HUDEP-2 (cell line): ENCODE results near the gene LIPT2.
A peak's percentile ranks its signal among the peaks of the same experiment; 100 is the strongest.
"Not testable (repeated sequence)": the region's sequence is repeated elsewhere in the genome, so short reads cannot be mapped to it uniquely, and the experiment has no call there.

Source experiments
- DNase-seq, 76 experiments: peaks; one replicate each; lab custom pipeline; 2025; ENCODE audit not compliant: unreplicated experiment in 76 of 76; lab: John Stamatoyannopoulos, UW

The LIPT2 gene

GRCh38 chr11:74492974-74493790, at the start of gene LIPT2:
TSS of gene LIPT2 (minus strand) at chr11:74493724. CDS start at chr11:74493703, 21 bp downstream.
- peak in 74 of 76 experiments; percentile 28 to 95 (median 90) for DNase-seq

GRCh38 chr11:74541466-74541865, 47.9 kb upstream of the LIPT2 start:
- no peak for DNase-seq

GRCh38 chr11:74540270-74540669, 46.7 kb upstream of the LIPT2 start:
- DNase-seq = no peak

- DNase-seq = no peak
Measured at GRCh38 chr11:74538680-74539079, 45.2 kb upstream of the LIPT2 start.

GRCh38 chr11:74535371-74536160, 42.0 kb upstream of the LIPT2 start:
- DNase-seq = no peak

- DNase-seq = not testable (repeated sequence)
Measured at GRCh38 chr11:74534946-74535275, 41.4 kb upstream of the LIPT2 start.

GRCh38 chr11:74534216-74534945, 40.9 kb upstream of the LIPT2 start:
- no peak for DNase-seq

- no peak for DNase-seq
Measured at GRCh38 chr11:74533421-74533820, 39.9 kb upstream of the LIPT2 start.

GRCh38 chr11:74532501-74533246, 39.1 kb upstream of the LIPT2 start:
- DNase-seq = no peak

GRCh38 chr11:74524978-74525377, 31.5 kb upstream of the LIPT2 start:
- no peak for DNase-seq

- DNase-seq = no peak
Measured at GRCh38 chr11:74524501-74524900, 31.0 kb upstream of the LIPT2 start.

GRCh38 chr11:74522776-74523175, 29.3 kb upstream of the LIPT2 start:
- DNase-seq = no peak

GRCh38 chr11:74521666-74522252, 28.2 kb upstream of the LIPT2 start:
- DNase-seq = no peak

GRCh38 chr11:74520927-74521665, 27.6 kb upstream of the LIPT2 start:
- DNase-seq = no peak

GRCh38 chr11:74520316-74520715, 26.8 kb upstream of the LIPT2 start:
- DNase-seq = no peak

GRCh38 chr11:74519710-74520109, 26.2 kb upstream of the LIPT2 start:
- no peak for DNase-seq

- DNase-seq = not testable (repeated sequence)
Measured at GRCh38 chr11:74517592-74517991, 24.1 kb upstream of the LIPT2 start.

- no peak for DNase-seq
Measured at GRCh38 chr11:74507582-74507981, 14.1 kb upstream of the LIPT2 start.

GRCh38 chr11:74506823-74507222, 13.3 kb upstream of the LIPT2 start:
- no peak for DNase-seq

- no peak for DNase-seq
Measured at GRCh38 chr11:74505911-74506310, 12.4 kb upstream of the LIPT2 start.
